HG02943 (cell line): ENCODE results near the gene ABCD3.
"Not testable (repeated sequence)": the region's sequence is repeated elsewhere in the genome, so short reads cannot be mapped to it uniquely, and the experiment has no call there.

ENCODE experiments used
- ATAC-seq: cut with Tn5 transposase; IDR thresholded peaks from one replicate; pipeline ENCODE4 v1.9.1; 2021; ENCODE audit warnings: mild to moderate bottlenecking, low read depth, moderate library complexity; ENCODE audit not compliant: unreplicated experiment

Gene ABCD3

DNA sequence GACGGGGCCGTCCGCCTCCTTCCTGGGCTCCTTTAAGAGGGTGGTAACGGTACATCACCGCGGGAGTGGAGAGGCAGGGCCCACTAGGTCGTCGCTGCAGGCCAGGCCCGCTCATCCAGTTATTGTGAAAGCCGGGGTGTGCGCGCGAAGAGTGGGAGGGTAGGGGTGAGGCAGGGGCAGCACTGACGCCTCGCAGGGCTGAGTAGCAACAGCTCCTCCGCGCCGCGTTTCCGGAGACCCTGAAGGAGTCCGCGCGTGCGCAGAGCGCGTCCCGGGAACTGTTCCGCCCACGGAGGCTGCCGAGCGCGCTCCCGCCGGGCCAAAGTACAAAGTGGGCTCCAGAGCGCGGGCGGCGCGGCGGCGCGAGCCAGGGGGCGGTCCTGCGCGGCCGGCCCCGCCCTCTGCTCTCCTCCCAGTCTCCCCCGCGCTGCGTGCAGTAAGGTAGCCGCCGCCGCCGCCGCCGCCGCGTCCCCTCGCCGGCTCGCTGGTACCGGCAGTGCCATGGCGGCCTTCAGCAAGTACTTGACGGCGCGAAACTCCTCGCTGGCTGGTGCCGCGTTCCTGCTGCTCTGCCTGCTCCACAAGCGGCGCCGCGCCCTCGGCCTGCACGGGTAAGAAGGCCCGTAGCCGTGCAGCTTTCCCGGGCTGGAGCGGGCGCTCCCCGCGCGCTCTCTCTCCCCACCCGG is at the start of gene ABCD3:
TSS of gene ABCD3 (plus strand) at position 412 of the 686 bp plus-strand sequence. CDS start at position 502, 90 bp downstream.
- peak; percentile 96 for ATAC-seq

GRCh38 chr1:94372771-94373170 is 45.4 kb upstream of the ABCD3 start:
- not testable (repeated sequence) for ATAC-seq

- not testable (repeated sequence) for ATAC-seq
These were observed 44.9 kb upstream of the ABCD3 start for GRCh38 chr1:94373311-94373710.

GRCh38 chr1:94375666-94376065 is 42.5 kb upstream of the ABCD3 start:
- not testable (repeated sequence) for ATAC-seq

DNA sequence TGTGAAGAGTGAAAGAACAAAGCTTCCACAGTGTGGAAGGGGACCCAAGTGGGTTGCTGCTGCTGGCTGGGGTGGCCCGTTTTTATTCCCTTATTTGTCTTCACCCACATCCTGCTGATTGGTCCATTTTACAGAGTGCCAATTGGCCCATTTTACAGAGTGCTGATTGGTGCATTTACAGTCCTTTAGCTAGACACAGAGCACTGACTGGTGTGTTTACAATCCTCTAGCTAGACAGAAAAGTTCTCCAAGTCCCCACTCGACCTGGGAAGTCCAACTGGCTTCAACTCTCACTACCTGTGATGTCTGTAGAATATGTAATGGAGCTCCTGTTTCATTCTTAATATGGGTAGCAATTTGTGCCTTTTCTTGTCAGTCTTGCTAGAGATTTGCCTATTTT is 39.7 kb upstream of the ABCD3 start:
- ATAC-seq: not testable (repeated sequence)

DNA sequence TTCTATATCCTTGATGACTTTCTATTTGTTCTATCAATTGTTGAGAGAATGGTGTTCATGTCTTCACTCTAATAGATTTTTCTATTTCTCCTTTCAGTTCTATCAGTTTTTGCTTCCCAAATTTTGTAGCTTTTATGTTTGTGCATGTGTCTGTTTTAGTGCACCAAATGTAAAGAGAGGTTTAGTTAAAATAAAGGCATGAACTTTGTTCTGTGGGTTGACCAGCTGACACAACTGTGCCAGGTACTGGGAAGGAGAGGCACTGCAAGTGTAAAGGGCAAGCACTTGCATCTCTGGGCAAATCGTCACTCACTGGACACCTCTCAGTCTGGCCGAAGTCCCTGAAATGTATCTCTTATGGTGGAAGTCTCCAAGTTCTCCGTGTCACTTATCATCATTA is 38.6 kb upstream of the ABCD3 start:
- no peak for ATAC-seq

DNA sequence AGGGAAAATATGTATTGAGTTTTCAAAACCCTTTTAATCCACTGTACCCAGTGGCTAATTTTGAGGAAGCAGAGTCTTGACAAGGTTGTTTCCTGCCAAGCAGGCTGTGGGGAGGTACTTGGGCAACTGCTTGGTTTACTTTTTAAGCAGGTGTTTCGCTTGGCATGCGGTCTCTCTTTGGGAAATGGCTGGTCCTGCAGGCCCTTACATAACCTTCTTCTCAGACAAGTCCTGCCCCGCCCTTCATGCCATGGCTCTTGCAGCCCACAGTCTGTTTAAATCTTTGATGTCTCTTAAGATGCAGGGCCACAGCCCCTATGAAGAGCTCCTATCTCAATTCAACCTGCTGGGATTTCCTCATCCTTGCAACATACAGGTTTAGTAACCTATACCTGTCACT is 36.0 kb upstream of the ABCD3 start:
- no peak for ATAC-seq

- ATAC-seq: no peak
These were observed 34.2 kb upstream of the ABCD3 start for GRCh38 chr1:94383966-94384408.

DNA sequence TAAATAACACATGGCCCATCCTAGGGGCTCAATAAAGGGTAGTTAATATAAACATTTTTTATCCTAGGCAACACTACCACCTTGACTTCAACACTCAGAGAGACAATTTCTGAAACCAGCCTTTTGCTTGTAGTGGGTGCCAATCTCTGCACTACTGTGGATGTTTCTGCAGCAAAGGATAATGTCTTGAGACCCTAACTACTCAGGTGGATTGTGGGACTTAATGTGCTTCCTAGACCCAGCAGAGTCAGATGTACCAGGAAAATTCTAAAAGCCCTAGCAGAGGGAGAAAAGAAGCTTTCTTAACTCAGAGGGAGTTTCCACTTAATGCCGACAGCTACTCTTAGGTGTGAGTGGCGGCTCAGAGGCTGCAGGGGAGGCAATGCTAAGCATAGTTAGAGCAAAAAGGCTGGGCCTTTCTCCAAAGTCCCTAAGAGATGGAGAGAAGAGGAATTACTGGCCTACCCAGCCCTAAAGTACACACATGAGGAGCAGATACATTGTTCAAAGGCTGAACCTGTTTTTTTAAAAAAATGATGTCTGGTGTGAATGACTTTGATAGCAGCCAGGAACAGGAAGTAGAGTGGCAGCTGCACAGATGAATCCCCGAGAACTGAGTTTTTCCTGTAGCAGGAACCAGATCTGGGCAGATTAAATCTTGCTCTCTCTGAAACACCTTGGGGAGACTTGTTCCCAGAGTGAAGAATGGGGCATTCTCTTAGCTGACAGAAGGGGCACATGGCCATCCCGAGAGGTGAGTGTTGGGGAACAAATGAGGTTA is 33.5 kb upstream of the ABCD3 start:
- ATAC-seq: no peak

- no peak for ATAC-seq
These were observed 32.8 kb upstream of the ABCD3 start for GRCh38 chr1:94385308-94385929.

- ATAC-seq: no peak
These were observed 28.9 kb upstream of the ABCD3 start for GRCh38 chr1:94389298-94389697.

DNA sequence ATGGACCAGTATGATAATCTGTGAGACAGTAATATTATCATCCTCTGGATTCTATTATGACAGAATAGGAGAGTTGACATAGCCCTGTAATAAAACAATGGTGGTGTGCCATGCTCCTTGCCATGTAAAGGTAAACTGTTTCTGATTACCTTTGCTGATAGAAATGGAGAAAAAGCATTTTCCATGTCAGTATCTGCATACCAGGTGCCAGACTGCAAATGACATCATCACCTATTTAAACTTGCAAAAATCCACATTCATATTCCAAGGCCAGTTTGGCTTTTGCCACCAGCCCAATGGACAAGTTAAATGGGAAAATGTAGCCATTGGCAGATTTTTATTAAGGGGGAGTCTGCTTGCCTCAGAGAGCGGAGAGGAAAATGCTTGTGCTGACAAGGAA is 23.9 kb upstream of the ABCD3 start:
- no peak for ATAC-seq

DNA sequence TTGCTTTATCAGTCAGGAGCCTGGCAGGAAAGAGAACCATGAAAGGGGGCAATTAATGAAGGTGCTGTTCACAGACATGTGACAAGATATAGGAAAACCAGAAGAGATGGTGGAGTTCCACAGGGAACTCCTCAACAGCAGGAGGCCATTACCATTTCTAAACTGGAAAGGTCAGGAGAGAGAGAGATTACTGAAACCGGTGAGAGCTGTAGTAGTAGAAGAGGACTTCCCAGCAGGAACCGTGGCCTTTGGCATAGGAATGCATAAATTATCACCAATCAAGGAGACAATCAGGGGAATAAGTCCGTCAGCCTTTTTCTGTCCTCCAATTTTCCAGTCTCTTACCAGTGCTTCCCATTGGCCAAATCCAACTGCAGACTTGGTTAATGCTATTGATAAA is 23.0 kb upstream of the ABCD3 start:
- no peak for ATAC-seq

DNA sequence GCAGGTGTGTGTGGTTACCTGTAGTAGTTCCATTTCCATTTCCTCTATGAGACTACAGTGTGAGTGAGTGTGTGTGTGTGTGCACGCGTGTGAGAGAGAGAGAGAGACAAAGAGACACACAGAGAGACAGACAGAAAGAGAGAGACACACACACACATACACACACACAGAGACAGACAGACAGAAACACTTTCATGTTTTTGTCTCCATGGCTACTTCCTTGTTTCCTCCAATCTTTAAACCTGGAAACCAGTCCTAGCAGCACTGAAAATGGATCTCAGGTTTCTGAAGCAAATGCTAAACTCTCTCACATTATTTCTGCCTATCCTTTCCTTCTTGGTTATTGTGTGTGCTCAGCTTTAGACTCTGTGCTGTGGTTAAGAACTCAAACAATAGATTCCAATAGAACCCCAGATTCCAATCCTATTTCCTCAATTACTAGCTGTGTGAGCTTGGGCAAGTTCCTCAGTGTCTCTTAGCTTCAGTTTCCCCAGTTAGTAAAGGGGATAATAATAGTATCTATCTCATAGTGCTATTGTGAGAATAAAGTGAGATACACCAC is 22.4 kb upstream of the ABCD3 start:
- ATAC-seq: no peak

- no peak for ATAC-seq
These were observed 21.7 kb upstream of the ABCD3 start for GRCh38 chr1:94396356-94397010.

DNA sequence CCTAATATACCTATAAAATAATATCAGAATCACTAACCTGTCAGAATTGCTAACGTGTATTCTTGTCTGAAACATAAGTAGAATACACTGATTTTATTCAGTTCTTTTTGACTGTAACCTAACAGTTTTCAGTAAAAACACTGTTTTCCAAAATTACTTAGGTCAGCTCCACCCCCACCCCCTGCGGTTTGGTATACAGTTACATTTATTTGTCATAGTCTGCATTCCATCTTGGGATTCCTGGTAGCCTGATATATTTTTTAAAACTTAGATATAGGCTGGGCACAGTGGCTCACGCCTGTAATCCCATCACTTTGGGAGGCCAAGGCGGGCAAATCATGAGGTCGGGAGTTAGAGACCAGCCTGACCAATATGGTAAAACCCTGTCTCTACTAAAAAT is 19.8 kb upstream of the ABCD3 start:
- no peak for ATAC-seq

DNA sequence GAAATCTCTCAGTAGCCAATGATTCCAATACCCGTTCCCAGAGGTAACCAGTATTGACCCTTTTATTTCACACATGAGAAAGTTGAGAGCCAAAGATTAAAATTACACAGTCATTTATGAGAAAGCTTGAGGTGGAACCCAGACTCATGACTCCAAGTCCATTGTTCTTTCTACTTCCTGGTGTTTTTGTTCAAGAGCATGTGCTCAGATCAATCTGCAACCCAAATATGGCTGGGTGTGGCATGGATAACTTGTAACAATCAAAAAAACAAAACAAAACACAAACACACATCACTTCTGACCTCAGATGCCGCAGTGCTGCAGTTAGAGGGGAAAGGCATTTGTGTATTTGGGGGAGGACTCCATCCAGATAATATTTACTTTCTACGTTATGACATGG is 18.7 kb upstream of the ABCD3 start:
- no peak for ATAC-seq

DNA sequence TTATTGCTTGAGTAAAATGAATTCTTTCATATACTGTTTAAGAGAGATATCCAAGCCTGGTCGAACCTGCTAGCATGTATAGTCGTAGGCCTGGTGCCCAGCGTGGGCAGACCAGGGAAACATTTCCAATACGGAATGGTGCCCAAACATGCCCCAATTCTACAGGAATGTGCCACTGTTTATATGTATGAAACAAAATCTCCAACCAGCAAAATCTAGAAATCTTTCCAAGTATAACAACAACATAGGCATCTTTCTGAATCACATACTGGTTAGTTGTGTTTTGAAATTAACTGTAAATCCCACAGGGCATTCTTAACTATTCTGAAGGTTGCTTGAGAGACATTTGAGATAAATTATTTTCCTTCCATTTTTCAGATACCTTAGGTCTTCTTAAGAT is 17.0 kb upstream of the ABCD3 start:
- no peak for ATAC-seq

- no peak for ATAC-seq
These were observed 11.7 kb upstream of the ABCD3 start for GRCh38 chr1:94406446-94406845.

DNA sequence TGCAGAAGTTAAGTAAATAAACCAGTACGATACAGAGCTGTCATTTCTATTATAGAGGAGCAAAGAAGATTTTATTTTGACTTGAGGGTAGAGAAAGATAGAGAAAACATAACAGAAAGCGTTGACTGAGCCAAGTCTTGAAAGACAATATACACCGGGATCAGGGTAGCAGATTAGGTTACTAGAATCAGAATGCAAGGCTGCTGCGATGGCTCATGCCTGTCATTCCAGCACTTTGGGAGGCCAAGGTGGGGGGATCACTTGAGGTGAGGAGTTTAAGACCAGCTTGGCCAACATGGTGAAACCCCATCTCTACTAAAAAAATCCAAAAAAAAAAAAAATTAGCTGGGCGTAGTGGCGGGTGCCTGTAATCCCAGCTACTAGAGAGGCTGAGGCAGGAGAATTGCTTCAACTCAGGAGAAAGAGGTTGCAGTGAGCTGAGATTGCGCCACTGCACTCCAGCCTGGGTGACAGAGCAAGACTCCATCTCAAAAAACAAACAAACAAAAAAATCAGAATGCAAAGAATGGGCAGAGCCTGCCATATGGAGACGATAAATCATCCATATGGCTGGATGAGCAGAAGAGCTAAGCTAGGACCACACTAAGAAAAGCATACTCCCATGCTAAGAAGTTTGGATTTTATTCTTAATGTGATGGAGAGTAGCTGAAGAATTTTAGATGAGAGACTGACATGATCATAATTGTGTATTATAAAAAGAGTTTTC is 9.9 kb upstream of the ABCD3 start:
- ATAC-seq: no peak
